CD4-positive, alpha-beta T cell treated with Interleukin-10 for 1 hour (primary cell): Measurements from ENCODE around the gene OR12D1.

ENCODE experiments used
- DNase-seq: peaks from one replicate; pipeline ENCODE4 v3.0.0-alpha.2; 2020

OR12D1 gene

DNA sequence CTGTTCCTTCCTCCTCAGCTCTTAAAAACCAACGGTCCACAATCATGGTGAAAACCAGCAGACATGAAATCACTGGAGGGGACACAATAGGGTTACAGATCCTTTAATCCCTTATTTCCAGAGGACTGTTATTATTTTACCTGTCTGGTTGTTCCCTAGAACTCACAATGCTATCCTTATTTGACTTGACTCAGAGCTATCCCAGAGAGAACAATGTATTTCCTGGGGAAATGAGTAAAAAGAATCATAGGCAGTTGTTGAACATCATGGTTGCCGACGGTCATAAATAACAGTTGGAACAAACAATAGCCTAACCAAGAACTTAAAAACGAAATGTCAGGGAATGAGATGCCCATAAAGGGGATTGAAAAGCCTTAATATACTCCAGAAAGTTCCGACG is 51.5 kb downstream of the OR12D1 start:
- DNase-seq: no peak
